Activated T-cell treated with anti-CD3 and anti-CD28 coated beads for 4 hours (primary cell): ENCODE results near the gene STX8.

ENCODE experiments used
- DNase-seq: peaks from one replicate; pipeline ENCODE4 v3.0.0-alpha.2; 2020

The STX8 gene

GRCh38 chr17:9221147-9221921 is 354.3 kb downstream of the STX8 start:
- no peak for DNase-seq

GRCh38 chr17:9220398-9221146 is 355.0 kb downstream of the STX8 start:
- DNase-seq = no peak

- DNase-seq = no peak
Measured at GRCh38 chr17:9219631-9220397, 355.8 kb downstream of the STX8 start.

GRCh38 chr17:9218911-9219310 is 356.7 kb downstream of the STX8 start:
- no peak for DNase-seq

- no peak for DNase-seq
Measured at GRCh38 chr17:9218064-9218635, 357.5 kb downstream of the STX8 start.

GRCh38 chr17:9217151-9218056 is 358.2 kb downstream of the STX8 start:
- DNase-seq = no peak

GRCh38 chr17:9215465-9215864 is 360.2 kb downstream of the STX8 start:
- DNase-seq = no peak

- DNase-seq = no peak
Measured at GRCh38 chr17:9213303-9213640, 362.3 kb downstream of the STX8 start.

GRCh38 chr17:9212376-9213302 is 363.0 kb downstream of the STX8 start:
- no peak for DNase-seq

- DNase-seq = no peak
Measured at GRCh38 chr17:9211133-9211765, 364.4 kb downstream of the STX8 start.

GRCh38 chr17:9209781-9210370 is 365.7 kb downstream of the STX8 start:
- no peak for DNase-seq

GRCh38 chr17:9209347-9209746 is 366.3 kb downstream of the STX8 start:
- DNase-seq = no peak

GRCh38 chr17:9208381-9209105 is 367.1 kb downstream of the STX8 start:
- no peak for DNase-seq

- DNase-seq = no peak
Measured at GRCh38 chr17:9206741-9207332, 368.8 kb downstream of the STX8 start.

GRCh38 chr17:9206410-9206703 is 369.3 kb downstream of the STX8 start:
- DNase-seq = no peak

- no peak for DNase-seq
Measured at GRCh38 chr17:9205520-9206409, 369.9 kb downstream of the STX8 start.

- no peak for DNase-seq
Measured at GRCh38 chr17:9204637-9205329, 370.8 kb downstream of the STX8 start.
